Neural cell (in vitro differentiated cells): ENCODE measurements around the gene FRMD4A. TPM values are rescaled to one million over a fixed set of nuclear protein-coding genes. Genes with fewer than 3 reads are reported as not detected.

Experiments used
- H2AFZ ChIP-seq: fragments of 200-600, 300-800 bp; sonication (generic), shearing (Covaris generic); 2 replicates; pipeline ENCODE4 v1.6.0; 2014; ENCODE audit warnings: low read depth, mild to moderate bottlenecking, antibody characterized with exemption, low read length, moderate library complexity
- H3F3A ChIP-seq: fragments of 200-600 bp; shearing (Covaris generic); 2 replicates; pipeline ENCODE4 v1.6.1; 2016; ENCODE audit warnings: mild to moderate bottlenecking, moderate library complexity, mixed read lengths, antibody characterized with exemption, low read length; ENCODE audit not compliant: insufficient read depth, poor library complexity, severe bottlenecking
- H3K27ac ChIP-seq: fragments of 200-600, 300-800 bp; sonication (generic), shearing (Covaris generic); 2 replicates; pipeline ENCODE4 v1.5.1; 2014; ENCODE audit warnings: mild to moderate bottlenecking, low read length, moderate library complexity
- H3K27me3 ChIP-seq: fragments of 300-800, 200-600 bp; sonication (generic), shearing (Covaris generic); 2 replicates; pipeline ENCODE4 v1.6.0; 2014; ENCODE audit warnings: mild to moderate bottlenecking, low read depth, low read length, moderate library complexity; ENCODE audit not compliant: insufficient read depth
- H3K36me3 ChIP-seq: fragments of 300-800, 200-600 bp; sonication (generic), shearing (Covaris generic); 2 replicates; pipeline ENCODE4 v1.5.1; 2014; ENCODE audit warnings: mild to moderate bottlenecking, antibody characterized with exemption, low read length, moderate library complexity; ENCODE audit not compliant: insufficient read depth
- H3K4me2 ChIP-seq: fragments of 300-800, 200-600 bp; sonication (generic), shearing (Covaris generic); 2 replicates; pipeline ENCODE4 v1.6.0; 2014; ENCODE audit warnings: mild to moderate bottlenecking, low read length
- H3K4me3 ChIP-seq: fragments of 300-800, 200-600 bp; sonication (generic), shearing (Covaris generic); 2 replicates; pipeline ENCODE4 v1.5.1; 2014; ENCODE audit warnings: mild to moderate bottlenecking, low read length, moderate library complexity
- H3K79me2 ChIP-seq: fragments of 200-600 bp; shearing (Covaris generic); replicated peaks from 2 replicates; pipeline ENCODE4 v1.6.0; 2014; ENCODE audit warnings: mild to moderate bottlenecking, low read length, moderate library complexity; ENCODE audit not compliant: insufficient read depth
- H3K9ac ChIP-seq: fragments of 300-800, 200-600 bp; sonication (generic), shearing (Covaris generic); 2 replicates; pipeline ENCODE4 v1.6.1; 2016; ENCODE audit warnings: mild to moderate bottlenecking, low read length, mixed read lengths
- H3K9me2 ChIP-seq: fragments of 200-600 bp; shearing (Covaris generic); 2 replicates; pipeline ENCODE4 v1.6.1; 2016; ENCODE audit warnings: mild to moderate bottlenecking, low read length, mixed read lengths; ENCODE audit not compliant: insufficient read depth
- H3K9me3 ChIP-seq: fragments of 200-600, 300-800 bp; sonication (generic), shearing (Covaris generic); 2 replicates; pipeline ENCODE4 v1.6.1; 2016; ENCODE audit warnings: mild to moderate bottlenecking, mixed run types, low read length, moderate library complexity, mixed read lengths
- H4K20me1 ChIP-seq: fragments of 200-600 bp; shearing (Covaris generic); 2 replicates; pipeline ENCODE4 v1.6.1; 2016; ENCODE audit warnings: mild to moderate bottlenecking, mixed run types; ENCODE audit not compliant: insufficient read depth
- EP300 ChIP-seq: fragments of 450-650 bp; conservative IDR thresholded peaks from 2 replicates; pipeline ENCODE4 v1.6.1; 2014; ENCODE audit warnings: antibody characterized with exemption, mild to moderate bottlenecking, moderate library complexity; ENCODE audit not compliant: poor library complexity, severe bottlenecking
- EZH2 ChIP-seq: fragments of 200-600, 300-800 bp; shearing (Covaris generic), sonication (generic); IDR thresholded peaks from 2 replicates; pipeline ENCODE4 v1.6.1; 2014; ENCODE audit warnings: antibody characterized with exemption, low read length, borderline replicate concordance, mild to moderate bottlenecking; ENCODE audit not compliant: insufficient read depth, poor library complexity, severe bottlenecking
- MXI1 ChIP-seq: fragments of 450-650 bp; conservative IDR thresholded peaks from 2 replicates; pipeline ENCODE4 v1.6.1; 2014; ENCODE audit warnings: antibody characterized with exemption, mild to moderate bottlenecking; ENCODE audit not compliant: poor library complexity, severe bottlenecking
- POLR2AphosphoS5 ChIP-seq: IDR thresholded peaks from 2 replicates; pipeline ENCODE4 v1.6.1; 2012
- RAD21 ChIP-seq: fragments of 450-650 bp; conservative IDR thresholded peaks from 2 replicates; pipeline ENCODE4 v1.6.1; 2014; ENCODE audit warnings: antibody characterized with exemption, mild to moderate bottlenecking, moderate library complexity
- SMC3 ChIP-seq: fragments of 450-650 bp; conservative IDR thresholded peaks from 2 replicates; pipeline ENCODE4 v1.6.1; 2014; ENCODE audit warnings: antibody characterized with exemption, mild to moderate bottlenecking, moderate library complexity; ENCODE audit not compliant: poor library complexity
- TAF1 ChIP-seq: IDR thresholded peaks from 2 replicates; pipeline ENCODE4 v1.6.1; 2012; ENCODE audit warnings: low read depth
- polyA plus RNA-seq: library from polyadenylated mRNA; depleted of rRNA; stranded (reverse); fragments of >200 nt; gene quantifications from 2 replicates; pipeline ENCODE4 v1.2.3, GENCODE V29; 2014
- TF ChIP-seq, protein P1 (sequence below): IDR thresholded peaks from 2 replicates; pipeline ENCODE4 v1.6.1; 2012; ENCODE audit warnings: borderline replicate concordance
- TF ChIP-seq, protein P2 (sequence below): fragments of 450-650 bp; IDR thresholded peaks from 2 replicates; pipeline ENCODE4 v1.5.1; 2014; ENCODE audit warnings: antibody characterized with exemption, mild to moderate bottlenecking, moderate library complexity; ENCODE audit not compliant: poor library complexity, severe bottlenecking

The FRMD4A gene
- polyA plus RNA-seq, 1 donor from 2014 or later = 36.5 TPM

DNA sequence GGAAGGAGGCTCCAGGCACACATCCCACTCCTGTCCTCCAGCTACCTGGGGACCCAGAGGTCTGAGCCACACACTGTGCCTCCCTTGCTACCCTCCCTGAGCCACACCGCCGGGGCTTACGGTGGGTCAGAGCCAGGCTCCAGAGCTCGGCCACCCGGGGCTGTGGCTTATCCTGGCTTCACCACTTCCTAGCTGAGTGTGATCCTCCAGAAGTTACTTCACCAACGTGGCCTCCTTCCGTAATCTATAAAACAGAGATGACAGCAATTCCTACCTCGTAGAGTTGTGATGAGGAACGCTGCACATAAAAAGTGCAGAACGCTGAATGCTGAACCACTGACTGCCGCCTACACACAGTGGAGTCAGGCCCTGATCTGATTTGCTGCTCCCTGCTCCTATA lies 458.9 kb downstream of the FRMD4A start:
- H3K4me2 ChIP-seq = no peak overlapping the region
- H3K9ac ChIP-seq = no peak overlapping the region

DNA sequence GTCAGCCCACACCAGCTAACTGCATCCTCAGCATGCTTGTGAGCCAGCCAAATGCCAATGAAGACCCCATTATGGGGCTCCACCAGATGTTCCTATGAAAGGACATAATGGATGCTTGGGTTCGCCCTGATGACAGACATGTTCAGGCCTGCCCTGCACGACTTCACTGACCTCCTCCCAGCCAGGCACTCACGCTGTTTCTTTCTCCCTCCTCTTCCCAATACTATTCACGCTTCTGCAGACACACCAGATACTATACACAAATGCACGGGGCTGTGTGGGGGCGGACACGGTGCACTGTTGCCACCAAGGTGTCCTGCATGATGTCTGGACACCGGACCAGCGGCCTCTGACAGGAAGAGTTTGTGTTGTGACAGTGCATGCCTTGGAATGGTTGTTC lies 459.7 kb downstream of the FRMD4A start:
- TF ChIP-seq, protein P1, sequence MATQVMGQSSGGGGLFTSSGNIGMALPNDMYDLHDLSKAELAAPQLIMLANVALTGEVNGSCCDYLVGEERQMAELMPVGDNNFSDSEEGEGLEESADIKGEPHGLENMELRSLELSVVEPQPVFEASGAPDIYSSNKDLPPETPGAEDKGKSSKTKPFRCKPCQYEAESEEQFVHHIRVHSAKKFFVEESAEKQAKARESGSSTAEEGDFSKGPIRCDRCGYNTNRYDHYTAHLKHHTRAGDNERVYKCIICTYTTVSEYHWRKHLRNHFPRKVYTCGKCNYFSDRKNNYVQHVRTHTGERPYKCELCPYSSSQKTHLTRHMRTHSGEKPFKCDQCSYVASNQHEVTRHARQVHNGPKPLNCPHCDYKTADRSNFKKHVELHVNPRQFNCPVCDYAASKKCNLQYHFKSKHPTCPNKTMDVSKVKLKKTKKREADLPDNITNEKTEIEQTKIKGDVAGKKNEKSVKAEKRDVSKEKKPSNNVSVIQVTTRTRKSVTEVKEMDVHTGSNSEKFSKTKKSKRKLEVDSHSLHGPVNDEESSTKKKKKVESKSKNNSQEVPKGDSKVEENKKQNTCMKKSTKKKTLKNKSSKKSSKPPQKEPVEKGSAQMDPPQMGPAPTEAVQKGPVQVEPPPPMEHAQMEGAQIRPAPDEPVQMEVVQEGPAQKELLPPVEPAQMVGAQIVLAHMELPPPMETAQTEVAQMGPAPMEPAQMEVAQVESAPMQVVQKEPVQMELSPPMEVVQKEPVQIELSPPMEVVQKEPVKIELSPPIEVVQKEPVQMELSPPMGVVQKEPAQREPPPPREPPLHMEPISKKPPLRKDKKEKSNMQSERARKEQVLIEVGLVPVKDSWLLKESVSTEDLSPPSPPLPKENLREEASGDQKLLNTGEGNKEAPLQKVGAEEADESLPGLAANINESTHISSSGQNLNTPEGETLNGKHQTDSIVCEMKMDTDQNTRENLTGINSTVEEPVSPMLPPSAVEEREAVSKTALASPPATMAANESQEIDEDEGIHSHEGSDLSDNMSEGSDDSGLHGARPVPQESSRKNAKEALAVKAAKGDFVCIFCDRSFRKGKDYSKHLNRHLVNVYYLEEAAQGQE = no peak
- no peak for TF ChIP-seq RAD21
- TF ChIP-seq EZH2 = no peak
- TF ChIP-seq, protein P2, sequence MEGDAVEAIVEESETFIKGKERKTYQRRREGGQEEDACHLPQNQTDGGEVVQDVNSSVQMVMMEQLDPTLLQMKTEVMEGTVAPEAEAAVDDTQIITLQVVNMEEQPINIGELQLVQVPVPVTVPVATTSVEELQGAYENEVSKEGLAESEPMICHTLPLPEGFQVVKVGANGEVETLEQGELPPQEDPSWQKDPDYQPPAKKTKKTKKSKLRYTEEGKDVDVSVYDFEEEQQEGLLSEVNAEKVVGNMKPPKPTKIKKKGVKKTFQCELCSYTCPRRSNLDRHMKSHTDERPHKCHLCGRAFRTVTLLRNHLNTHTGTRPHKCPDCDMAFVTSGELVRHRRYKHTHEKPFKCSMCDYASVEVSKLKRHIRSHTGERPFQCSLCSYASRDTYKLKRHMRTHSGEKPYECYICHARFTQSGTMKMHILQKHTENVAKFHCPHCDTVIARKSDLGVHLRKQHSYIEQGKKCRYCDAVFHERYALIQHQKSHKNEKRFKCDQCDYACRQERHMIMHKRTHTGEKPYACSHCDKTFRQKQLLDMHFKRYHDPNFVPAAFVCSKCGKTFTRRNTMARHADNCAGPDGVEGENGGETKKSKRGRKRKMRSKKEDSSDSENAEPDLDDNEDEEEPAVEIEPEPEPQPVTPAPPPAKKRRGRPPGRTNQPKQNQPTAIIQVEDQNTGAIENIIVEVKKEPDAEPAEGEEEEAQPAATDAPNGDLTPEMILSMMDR = no peak
- TF ChIP-seq TAF1 = no peak
- no peak for TF ChIP-seq EP300
- TF ChIP-seq SMC3 = no peak
- no peak for TF ChIP-seq MXI1
- no peak for TF ChIP-seq POLR2AphosphoS5
- Histone ChIP-seq H3K27ac (no peak overlapping the region), H3K79me2 (no peaks in the 10 kb centered on the region)

More for the DNA sequence above, 458.9 kb downstream of the FRMD4A start:
- Histone ChIP-seq H3K36me3 (no peaks in the 10 kb centered on the region), H3K27me3 (no peaks in the 10 kb centered on the region), H3F3A (no peaks in the 10 kb centered on the region), H3K4me3 (no peak overlapping the region), H3K9me3 (no peaks in the 10 kb centered on the region), H3K27ac (no peak overlapping the region), H3K79me2 (no peaks in the 10 kb centered on the region), H3K9me2 (no peaks in the 10 kb centered on the region), H2AFZ (no peak overlapping the region), H4K20me1 (no peaks in the 10 kb centered on the region)
- TF ChIP-seq POLR2AphosphoS5 = no peak
- TF ChIP-seq RAD21 = no peak
- TF ChIP-seq, protein P2 = no peak
- TF ChIP-seq SMC3 = no peak
- no peak for TF ChIP-seq TAF1
- no peak for TF ChIP-seq EZH2
- TF ChIP-seq, protein P1 = no peak
- TF ChIP-seq EP300 = no peak
- no peak for TF ChIP-seq MXI1

More for the DNA sequence above, 459.7 kb downstream of the FRMD4A start:
- Histone ChIP-seq H3K27me3 (no peaks in the 10 kb centered on the region), H3K36me3 (no peaks in the 10 kb centered on the region), H3K9ac (no peak overlapping the region), H3K4me3 (no peak overlapping the region), H3K9me2 (no peaks in the 10 kb centered on the region), H3K4me2 (no peak overlapping the region), H3K9me3 (no peaks in the 10 kb centered on the region), H3F3A (no peaks in the 10 kb centered on the region), H2AFZ (no peak overlapping the region), H4K20me1 (no peaks in the 10 kb centered on the region)
